SKM-1 (cell line): ENCODE measurements around the gene MLH3.

Experiments
- DNase-seq: peaks from one replicate; lab custom pipeline; 2025; ENCODE audit not compliant: unreplicated experiment; lab: John Stamatoyannopoulos, UW

MLH3 gene

DNA sequence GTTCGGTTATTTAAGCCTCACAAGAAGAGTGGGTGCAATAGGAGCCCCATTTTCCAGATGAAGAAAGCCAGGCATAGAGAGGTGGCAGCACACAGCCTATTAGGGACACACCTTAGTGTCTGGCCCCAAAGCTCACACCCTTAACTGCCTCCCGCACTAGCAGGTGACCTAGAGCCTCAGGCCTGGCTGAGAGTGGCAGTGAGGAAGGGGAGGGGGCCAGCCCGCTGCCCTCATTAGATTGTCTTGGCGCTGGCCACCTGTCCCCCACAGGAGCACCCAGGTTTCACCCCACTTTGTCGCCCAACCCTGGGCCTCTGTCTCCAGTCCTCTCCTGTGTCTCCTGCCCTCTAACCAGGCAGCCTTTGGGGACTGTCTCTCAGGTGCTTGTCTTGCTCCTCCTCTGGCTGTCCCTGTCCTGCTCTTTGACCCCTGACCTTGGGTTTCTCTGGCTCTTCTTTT lies 77.3 kb downstream of the MLH3 start:
- DNase-seq: no peak

- no peak for DNase-seq
These were observed 78.1 kb downstream of the MLH3 start for GRCh38 chr14:74973003-74973653.

GRCh38 chr14:74968811-74969210 lies 82.5 kb downstream of the MLH3 start:
- no peak for DNase-seq

DNA sequence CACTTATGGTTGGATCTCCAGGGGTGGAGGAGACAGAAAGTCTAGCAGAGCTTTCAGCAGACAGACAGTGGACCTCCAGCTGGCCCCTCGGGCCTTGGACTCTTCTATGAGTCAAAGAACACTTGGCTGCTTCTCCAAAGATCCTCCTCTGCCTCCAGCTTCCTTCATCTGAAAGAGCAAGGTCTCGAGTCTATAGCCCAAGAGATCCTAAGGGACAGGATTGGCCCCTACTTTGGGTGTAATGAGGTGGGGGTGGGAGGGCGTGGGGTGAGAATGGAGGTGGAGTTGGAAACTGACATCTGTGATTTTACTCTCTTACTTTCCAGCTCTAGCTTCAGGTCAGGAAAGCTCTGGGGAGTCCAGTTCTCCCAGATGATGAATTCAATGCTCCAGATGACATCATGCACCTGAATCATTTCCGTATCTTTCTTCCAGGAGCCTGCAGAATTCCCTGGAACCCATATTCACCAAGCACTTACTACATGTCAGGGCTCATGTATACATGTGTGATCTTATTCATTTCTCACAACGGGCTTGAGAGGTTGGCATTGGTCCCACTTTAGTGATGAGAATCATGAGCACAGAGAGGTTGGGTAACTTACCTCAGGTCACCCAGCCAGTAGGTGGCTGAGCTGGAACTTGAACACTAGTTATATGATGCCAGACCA lies 85.6 kb downstream of the MLH3 start:
- no peak for DNase-seq

- no peak for DNase-seq
These were observed 86.3 kb downstream of the MLH3 start for GRCh38 chr14:74964787-74965485.
